Endodermal cell (in vitro differentiated cells): ENCODE measurements around the gene NKD1. TPM values are rescaled to one million over a fixed set of nuclear protein-coding genes. Genes with fewer than 3 reads are reported as not detected.

Experiments used
- DNase-seq: peaks from one replicate; pipeline ENCODE4 v3.0.0-alpha.2; 2017
- H3K27ac ChIP-seq: 2 replicates; pipeline ENCODE4 v1.5.1; 2013; ENCODE audit warnings: mild to moderate bottlenecking, low read depth, low read length, moderate library complexity
- H3K27me3 ChIP-seq: 2 replicates; pipeline ENCODE4 v1.6.1; 2013; ENCODE audit warnings: mild to moderate bottlenecking, low read length, moderate library complexity; ENCODE audit not compliant: insufficient read depth, control insufficient read depth, poor library complexity, severe bottlenecking
- H3K36me3 ChIP-seq: 2 replicates; pipeline ENCODE4 v1.7.0; 2013; ENCODE audit warnings: mild to moderate bottlenecking, low read length, moderate library complexity; ENCODE audit not compliant: control insufficient read depth, insufficient read depth
- H3K4me1 ChIP-seq: one replicate; pipeline ENCODE4 v1.7.0; 2013; ENCODE audit warnings: low read length; ENCODE audit not compliant: control insufficient read depth, insufficient read depth
- H3K4me3 ChIP-seq: 2 replicates; pipeline ENCODE4 v1.5.1; 2013; ENCODE audit warnings: mild to moderate bottlenecking, low read length, moderate library complexity
- H3K9ac ChIP-seq: 2 replicates; pipeline ENCODE4 v1.6.1; 2013; ENCODE audit warnings: mild to moderate bottlenecking, low read length, moderate library complexity; ENCODE audit not compliant: poor library complexity, severe bottlenecking; ENCODE audit errors: extremely low read depth
- H3K9me3 ChIP-seq: 2 replicates; pipeline ENCODE4 v1.6.1; 2013; ENCODE audit warnings: mild to moderate bottlenecking, low read length, moderate library complexity; ENCODE audit not compliant: control insufficient read depth
- H3K27ac Mint-ChIP-seq: 2 replicates; pipeline ENCODE4 v1.8.0; 2020; ENCODE audit warnings: mixed read lengths
- H3K27me3 Mint-ChIP-seq: 2 replicates; pipeline ENCODE4 v1.8.0; 2021; ENCODE audit warnings: mild to moderate bottlenecking, mixed read lengths; ENCODE audit not compliant: insufficient read depth
- H3K36me3 Mint-ChIP-seq: 2 replicates; pipeline ENCODE4 v1.8.0; 2020; ENCODE audit warnings: low read depth, mixed read lengths
- H3K4me1 Mint-ChIP-seq: 2 replicates; pipeline ENCODE4 v1.8.0; 2020; ENCODE audit warnings: mixed read lengths
- H3K4me3 Mint-ChIP-seq: 2 replicates; pipeline ENCODE4 v1.8.0; 2020; ENCODE audit warnings: mild to moderate bottlenecking, moderate library complexity, mixed read lengths
- H3K9me3 Mint-ChIP-seq: 2 replicates; pipeline ENCODE4 v1.8.0; 2020; ENCODE audit warnings: mild to moderate bottlenecking, mixed read lengths
- WGBS, 2 experiments: methylation state at CpG; one replicate each; pipeline versions ENCODE4 v1.1.5 to v1.1.7; 2013; ENCODE audit warnings: missing lambda C conversion rate in 2 of 2, mixed read lengths in 1 of 2; ENCODE audit not compliant: insufficient coverage in 1 of 2, insufficient read length in 1 of 2; 5-methylcytosine and 5-hydroxymethylcytosine counted together
- total RNA-seq, 2 donors: library from RNA; stranded (reverse); fragmentation: NEBNext Ultra II Directional in 1 of 2; extraction: Animal tissue kit (Norgen Biotek cat#: 25700) in 1 of 2; gene quantifications; 2 replicates in 1 of 2; 3 replicates in 1 of 2; pipeline ENCODE4 v1.2.1, GENCODE V29; 2021
- TF ChIP-seq, protein P1 (sequence below): fragments of 200-600 bp; sonication (generic); conservative IDR thresholded peaks from 2 replicates; pipeline ENCODE4 v1.5.0; 2021; ENCODE audit warnings: antibody characterized with exemption, mild to moderate bottlenecking

Gene NKD1
- total RNA-seq, 2 donors from 2014 or later = 7.0 to 9.5 TPM

DNA sequence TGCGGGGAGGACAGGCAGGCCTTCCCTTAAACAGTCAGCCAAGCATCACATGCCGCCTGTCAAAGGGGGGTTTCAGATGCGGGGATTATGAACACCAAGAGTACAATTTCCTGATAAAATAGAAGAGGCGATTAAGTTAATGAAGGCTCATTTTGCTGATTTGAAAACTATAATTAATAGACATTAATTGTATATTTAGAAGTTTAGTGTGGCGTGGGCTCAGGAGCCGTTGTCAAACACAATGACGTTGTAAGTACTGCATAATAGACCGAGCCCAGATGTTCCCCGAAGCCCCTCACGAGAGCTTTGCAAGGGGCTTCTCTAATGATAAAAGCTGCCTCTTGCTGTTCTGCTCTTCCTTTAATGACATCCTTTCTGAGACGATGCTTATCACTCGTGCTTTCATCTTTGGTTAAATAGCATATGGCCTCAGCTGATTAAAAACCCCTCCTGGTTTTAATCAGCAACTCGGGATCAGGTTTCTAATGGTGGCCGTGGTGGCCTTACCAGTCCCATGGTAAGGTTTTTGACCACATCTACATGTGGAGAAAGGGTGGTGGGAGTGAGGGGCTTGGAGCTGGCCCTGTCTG is 104.7 kb downstream of the NKD1 start:
- Mint-ChIP-seq H3K36me3 (no peaks in the 10 kb centered on the region), H3K4me1 (peaks cover 4% of the 10 kb centered on the region), H3K27me3 (no peaks in the 10 kb centered on the region), H3K4me3 (no peak overlapping the region), H3K27ac (no peak overlapping the region), H3K9me3 (no peaks in the 10 kb centered on the region)
- DNase-seq = no peak
- no peak overlapping the region for H3K4me3 ChIP-seq
- no peak overlapping the region for H3K9ac ChIP-seq
- H3K27ac ChIP-seq = no peak overlapping the region
- H3K9me3 ChIP-seq = no peaks in the 10 kb centered on the region
- no peaks in the 10 kb centered on the region for H3K36me3 ChIP-seq
- no peaks in the 10 kb centered on the region for H3K27me3 ChIP-seq
- WGBS, 2 experiments = 79 to 85% methylated on average over 9 to 14 of the region's 14 CpGs
- TF ChIP-seq, protein P1, sequence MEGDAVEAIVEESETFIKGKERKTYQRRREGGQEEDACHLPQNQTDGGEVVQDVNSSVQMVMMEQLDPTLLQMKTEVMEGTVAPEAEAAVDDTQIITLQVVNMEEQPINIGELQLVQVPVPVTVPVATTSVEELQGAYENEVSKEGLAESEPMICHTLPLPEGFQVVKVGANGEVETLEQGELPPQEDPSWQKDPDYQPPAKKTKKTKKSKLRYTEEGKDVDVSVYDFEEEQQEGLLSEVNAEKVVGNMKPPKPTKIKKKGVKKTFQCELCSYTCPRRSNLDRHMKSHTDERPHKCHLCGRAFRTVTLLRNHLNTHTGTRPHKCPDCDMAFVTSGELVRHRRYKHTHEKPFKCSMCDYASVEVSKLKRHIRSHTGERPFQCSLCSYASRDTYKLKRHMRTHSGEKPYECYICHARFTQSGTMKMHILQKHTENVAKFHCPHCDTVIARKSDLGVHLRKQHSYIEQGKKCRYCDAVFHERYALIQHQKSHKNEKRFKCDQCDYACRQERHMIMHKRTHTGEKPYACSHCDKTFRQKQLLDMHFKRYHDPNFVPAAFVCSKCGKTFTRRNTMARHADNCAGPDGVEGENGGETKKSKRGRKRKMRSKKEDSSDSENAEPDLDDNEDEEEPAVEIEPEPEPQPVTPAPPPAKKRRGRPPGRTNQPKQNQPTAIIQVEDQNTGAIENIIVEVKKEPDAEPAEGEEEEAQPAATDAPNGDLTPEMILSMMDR = no peak
- no peaks in the 10 kb centered on the region for H3K4me1 ChIP-seq

DNA sequence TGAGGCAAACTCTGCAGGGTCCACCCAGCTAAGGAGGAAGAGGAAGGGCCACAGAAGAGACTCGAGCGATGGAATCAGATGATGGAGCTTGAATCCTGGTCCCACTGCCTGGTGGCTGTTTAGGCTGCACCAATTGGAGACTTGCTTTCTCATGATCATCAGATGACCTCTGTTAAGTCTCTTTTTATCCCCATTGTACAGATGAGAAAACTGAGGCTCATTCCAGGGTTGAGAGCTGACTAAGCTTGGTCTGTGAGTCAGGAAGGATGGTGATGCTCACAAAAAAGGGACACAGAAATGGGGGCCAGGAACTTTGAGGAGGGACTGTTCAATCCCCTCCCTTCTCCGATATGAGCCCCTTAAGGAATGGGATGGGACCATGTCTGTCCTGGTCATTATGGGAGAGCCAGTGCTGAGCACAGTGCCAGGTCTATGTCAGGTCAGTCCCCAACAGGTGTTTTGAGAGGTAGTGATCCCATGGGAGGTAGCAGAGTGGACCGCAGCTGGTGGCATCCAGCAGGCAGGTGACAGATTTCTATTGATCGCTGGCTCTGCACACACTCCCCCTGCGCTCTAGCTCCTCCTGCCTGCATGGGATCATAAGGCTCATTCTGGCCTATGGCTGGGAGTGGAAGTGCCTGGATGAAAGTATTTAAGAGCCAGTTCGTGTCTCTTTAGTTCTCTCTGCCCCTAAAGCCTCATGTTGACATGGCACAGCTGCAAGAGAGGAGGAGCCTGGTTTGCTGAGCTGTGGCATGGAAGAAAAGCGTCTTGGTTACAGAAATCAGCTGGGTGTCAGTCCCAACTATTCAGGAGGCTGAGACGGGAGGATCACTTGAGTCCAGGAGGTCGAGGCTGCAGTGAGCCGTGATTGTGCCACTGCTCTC is 105.7 kb downstream of the NKD1 start:
- Mint-ChIP-seq H3K36me3 (no peaks in the 10 kb centered on the region), H3K9me3 (no peaks in the 10 kb centered on the region), H3K4me3 (no peak overlapping the region), H3K4me1 (peaks cover 4% of the 10 kb centered on the region), H3K27me3 (peaks cover 1% of the 10 kb centered on the region), H3K27ac (no peak overlapping the region)
- Histone ChIP-seq H3K27me3 (no peaks in the 10 kb centered on the region), H3K4me3 (no peak overlapping the region), H3K9me3 (no peaks in the 10 kb centered on the region), H3K9ac (no peak overlapping the region), H3K4me1 (no peaks in the 10 kb centered on the region), H3K27ac (no peak overlapping the region), H3K36me3 (no peaks in the 10 kb centered on the region)
- no peak for DNase-seq
- 86 to 93% methylated on average over 8 to 11 of the region's 11 CpGs for WGBS, 2 experiments
- TF ChIP-seq, protein P1 = no peak

DNA sequence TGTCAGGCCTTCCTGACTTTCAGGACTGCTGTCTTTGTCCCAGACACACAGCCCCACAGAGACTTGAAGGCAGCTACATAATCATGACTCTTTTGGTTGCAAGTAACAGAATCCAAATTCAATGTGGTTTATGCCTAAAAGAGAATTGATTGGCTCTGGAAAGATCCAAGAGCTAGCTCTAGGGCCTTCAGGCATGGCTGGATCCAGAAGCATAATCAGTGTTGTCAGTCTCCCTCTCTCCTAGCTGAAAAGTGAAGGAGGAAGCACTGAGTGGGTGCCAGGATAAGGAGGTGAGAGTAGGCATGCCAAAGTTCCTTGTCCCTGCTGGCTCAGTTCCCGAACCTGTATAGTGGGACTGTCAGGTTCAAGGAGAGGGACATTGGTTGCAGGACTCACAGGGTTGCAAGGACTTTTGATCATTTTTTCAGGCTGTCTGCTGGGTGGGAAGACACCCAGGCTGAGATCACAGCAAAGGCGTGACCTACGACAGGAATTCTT is 107.4 kb downstream of the NKD1 start:
- no peaks in the 10 kb centered on the region for H3K4me1 ChIP-seq
- Mint-ChIP-seq H3K4me1 (peaks cover 4% of the 10 kb centered on the region), H3K27me3 (peaks cover 1% of the 10 kb centered on the region), H3K36me3 (no peaks in the 10 kb centered on the region), H3K9me3 (no peaks in the 10 kb centered on the region), H3K27ac (no peak overlapping the region), H3K4me3 (no peak overlapping the region)
- no peak overlapping the region for H3K4me3 ChIP-seq
- no peaks in the 10 kb centered on the region for H3K9me3 ChIP-seq
- WGBS, 2 experiments = 80 to 100% methylated on average over 1 to 3 of the region's 3 CpGs
- no peak overlapping the region for H3K9ac ChIP-seq
- H3K27me3 ChIP-seq = no peaks in the 10 kb centered on the region
- TF ChIP-seq, protein P1 = no peak
- no peak for DNase-seq
- no peak overlapping the region for H3K27ac ChIP-seq
- H3K36me3 ChIP-seq = no peaks in the 10 kb centered on the region
